Stimulated activated CD8-positive, alpha-beta memory T cell treated with anti-CD3 and anti-CD28 coated beads, Interleukin-2, amount 100 ng/mL, for 48 hours (primary cell): ENCODE data around the gene ERGIC1.
"Not testable (repeated sequence)": the region's sequence is repeated elsewhere in the genome, so short reads cannot be mapped to it uniquely, and the experiment has no call there.

Experiments used
- DNase-seq, 2 donors: peaks; one replicate each; pipeline ENCODE4 v3.0.0-alpha.2; 2020; ENCODE audit warnings: low read depth in 2 of 2

ERGIC1 gene

GRCh38 chr5:172800088-172800551 is 33.9 kb upstream of the ERGIC1 start:
- DNase-seq: no peak

GRCh38 chr5:172801179-172801671 is 32.8 kb upstream of the ERGIC1 start:
- no peak for DNase-seq

GRCh38 chr5:172802112-172802511 is 31.9 kb upstream of the ERGIC1 start:
- no peak for DNase-seq

GRCh38 chr5:172802567-172803176 is 31.4 kb upstream of the ERGIC1 start:
- DNase-seq: no peak

GRCh38 chr5:172805018-172805683 is 28.9 kb upstream of the ERGIC1 start:
- no peak for DNase-seq

GRCh38 chr5:172805736-172806255 is 28.3 kb upstream of the ERGIC1 start:
- no peak for DNase-seq

DNA sequence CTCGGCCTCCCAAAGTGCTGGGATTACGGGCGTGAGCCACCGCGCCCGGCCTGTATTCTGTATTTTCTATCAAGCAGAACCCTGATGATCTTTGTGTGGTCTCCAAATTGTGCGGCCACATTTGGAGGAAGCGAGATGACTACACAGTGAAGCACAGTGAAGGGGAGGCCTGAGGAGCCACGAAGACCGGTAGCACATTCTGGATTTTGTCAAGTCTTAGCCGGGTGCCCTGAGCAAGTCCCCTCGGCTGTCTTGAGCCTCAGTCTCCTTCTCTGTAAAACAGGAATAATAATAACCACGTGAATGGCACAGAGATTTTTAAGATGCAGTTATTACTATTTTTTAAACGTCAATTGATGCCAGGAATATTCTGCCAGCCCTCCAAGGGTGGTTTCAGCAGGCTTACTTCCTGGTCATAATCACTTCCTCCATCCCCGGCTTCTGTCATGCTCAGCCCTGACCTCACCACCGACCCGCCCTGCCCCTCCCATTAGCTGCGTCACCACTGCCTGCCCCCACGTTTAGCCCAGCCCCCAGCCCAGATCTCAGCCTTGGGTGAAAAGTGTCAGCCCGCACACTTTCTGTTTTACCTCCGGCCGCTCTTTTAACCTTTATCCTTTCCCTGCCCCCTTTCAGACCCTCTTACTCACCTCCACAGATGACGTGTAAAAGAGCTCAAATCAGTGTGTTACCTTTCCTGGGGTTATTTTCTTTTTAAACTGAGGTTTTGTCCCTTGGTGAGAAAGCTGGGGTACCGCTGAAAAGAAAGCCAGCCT is 27.0 kb upstream of the ERGIC1 start:
- peak; percentile 89 to 94 for DNase-seq

DNA sequence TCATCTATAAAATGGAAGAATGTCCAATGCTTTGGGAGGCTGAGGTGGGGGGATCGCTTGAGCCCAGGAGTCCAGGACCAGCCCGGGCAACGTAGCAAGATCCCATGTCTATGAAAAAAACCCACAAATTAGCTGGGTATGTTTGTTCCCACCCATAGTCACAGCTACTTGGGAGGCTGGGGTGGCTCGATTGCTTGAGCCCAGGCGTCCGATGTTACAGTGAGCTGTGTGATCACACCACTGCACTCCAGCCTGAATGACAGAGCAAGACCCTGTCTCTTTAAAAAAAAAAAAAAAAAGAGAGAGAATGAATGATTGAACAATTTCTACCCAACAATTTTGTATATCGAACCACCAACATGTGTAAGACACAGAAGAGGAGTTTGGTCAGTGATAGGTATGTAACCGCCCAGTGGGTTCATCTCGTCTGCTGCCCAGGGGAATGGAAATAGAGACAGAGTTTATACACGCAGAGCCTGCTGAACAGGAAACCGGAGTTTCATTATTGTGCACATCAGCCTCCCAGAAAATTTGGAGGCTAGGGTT is 26.2 kb upstream of the ERGIC1 start:
- no peak for DNase-seq

GRCh38 chr5:172809774-172810173 is 24.3 kb upstream of the ERGIC1 start:
- no peak for DNase-seq

GRCh38 chr5:172810996-172811395 is 23.1 kb upstream of the ERGIC1 start:
- DNase-seq: not testable (repeated sequence)

GRCh38 chr5:172815631-172816030 is 18.4 kb upstream of the ERGIC1 start:
- no peak for DNase-seq

GRCh38 chr5:172816925-172817562 is 17.0 kb upstream of the ERGIC1 start:
- no peak for DNase-seq

GRCh38 chr5:172817664-172818063 is 16.4 kb upstream of the ERGIC1 start:
- DNase-seq: no peak

DNA sequence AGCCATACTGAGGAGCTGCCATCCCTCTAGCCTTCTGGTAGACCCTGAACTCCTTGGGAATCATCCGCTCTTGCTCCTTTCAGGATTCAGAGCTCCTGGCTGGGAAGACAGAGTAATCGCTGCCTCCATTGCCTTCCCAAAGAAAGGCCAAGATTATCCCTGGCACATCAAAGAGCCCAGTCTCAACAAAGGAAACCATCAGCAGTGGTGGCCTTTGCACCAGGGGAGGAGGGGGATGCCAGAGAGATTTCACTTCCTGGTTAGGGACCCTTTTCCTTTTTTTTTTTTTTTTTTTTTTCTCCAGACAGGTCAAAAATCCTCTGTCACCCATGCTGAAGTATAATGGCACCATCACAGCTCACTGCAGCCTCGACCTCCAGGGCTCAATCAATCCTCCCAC is 16.0 kb upstream of the ERGIC1 start:
- no peak for DNase-seq

DNA sequence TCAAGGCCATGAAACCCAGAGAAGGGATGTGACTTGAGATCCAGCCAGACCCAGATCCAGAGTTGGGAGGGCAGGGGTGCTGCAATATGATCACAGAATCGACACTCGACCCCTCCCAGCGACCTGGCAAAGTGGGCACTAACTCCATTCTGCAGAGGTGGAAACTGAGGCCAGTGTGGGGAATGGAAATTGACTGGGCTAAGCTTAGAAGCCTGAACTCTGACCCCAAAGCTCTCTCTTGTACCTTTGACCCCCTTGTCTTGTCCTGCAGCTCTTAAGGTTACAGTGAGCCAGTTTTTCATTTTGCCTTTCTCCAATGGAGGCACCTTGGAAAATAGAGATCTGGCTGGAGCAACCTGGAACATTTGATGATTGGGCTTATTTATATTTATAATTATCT is 14.5 kb upstream of the ERGIC1 start:
- no peak for DNase-seq

DNA sequence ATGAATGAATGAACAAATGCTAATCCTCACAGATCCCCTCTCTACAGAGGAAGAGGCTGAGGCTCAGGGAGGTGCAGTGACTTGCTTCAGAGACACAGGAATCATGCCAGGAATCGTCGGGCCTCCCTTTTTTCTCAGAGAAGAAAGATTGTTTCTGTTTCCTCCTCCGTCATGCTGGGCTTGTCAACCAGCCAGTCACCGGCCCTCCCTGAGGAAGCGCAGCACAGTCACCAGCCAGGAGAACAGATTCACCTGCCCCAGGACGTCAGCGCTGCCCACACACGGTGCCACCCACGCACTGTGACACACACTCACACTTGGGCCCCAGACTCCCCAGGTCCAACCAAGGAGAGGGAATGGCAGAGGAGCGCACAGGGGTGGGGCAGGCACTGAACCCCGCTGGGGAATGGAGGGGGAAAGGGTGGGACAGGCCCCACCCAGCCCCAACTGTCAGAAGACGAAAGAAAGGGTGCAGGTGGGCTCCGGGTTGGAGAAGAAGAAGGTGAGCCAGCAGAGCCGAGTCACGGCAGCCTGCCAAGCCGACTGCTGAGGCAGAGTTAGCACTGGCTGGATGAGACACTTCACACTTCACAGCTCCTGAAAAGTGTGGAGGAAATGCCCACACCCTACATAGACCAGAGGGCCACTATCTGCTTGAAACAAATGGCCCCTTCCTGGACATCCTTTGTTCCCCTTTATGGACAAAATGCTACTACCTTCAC is 13.8 kb upstream of the ERGIC1 start:
- peak in 1 of 2 donors; percentile 49 for DNase-seq

GRCh38 chr5:172821340-172821985 is 12.6 kb upstream of the ERGIC1 start:
- no peak for DNase-seq

DNA sequence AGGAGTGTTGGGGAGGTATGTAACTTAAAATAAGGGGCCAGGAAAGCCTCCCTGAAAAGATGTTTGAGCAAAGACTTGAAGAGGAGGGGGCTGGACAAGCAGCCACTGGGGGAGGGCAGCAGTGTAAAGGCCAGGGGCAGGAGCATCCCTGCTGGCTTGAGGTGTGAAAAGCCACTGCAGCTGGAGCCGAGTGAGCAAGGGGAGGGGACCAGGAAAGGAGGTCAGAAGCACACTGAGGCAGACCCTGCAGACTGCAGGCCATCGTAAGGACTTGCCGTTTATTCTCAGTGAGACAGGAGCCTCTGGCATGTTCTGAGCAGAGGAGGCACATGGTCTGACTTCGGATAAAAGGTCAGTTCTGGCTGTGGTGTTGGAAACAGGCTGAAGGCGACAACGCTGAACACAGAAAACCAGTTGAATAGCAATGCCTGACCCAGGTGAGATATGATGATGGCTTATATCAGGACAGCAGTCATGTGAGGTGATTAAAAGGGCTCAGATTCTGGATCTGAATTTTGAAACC is 10.2 kb upstream of the ERGIC1 start:
- no peak for DNase-seq

DNA sequence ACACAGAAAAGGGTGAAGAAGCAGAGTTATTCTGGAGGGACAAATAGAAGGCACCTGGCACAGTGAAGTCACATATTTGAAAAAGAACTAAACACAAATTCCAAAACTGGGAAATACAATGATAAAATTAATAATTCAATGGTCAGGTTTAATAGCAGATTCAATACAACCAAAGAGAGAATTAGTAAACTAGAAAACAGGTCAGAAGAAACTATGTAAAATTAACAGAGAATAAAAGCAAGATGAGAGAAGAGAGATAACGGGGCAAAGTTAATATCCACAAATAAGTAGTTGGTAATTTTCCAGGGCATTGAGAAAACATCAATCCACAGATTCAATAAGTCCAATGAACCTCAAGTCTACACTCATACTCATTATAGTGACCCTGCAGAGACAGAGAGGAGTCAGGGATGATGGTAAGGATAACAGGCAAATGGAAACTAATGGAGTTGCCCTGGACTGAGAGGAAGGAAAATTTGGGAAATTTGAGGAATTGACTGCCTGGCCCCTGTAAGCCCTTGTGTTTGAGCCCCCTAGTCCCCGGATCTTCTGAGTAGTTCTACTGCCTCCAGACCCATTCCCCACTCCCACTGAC is 8.3 kb upstream of the ERGIC1 start:
- DNase-seq: no peak

DNA sequence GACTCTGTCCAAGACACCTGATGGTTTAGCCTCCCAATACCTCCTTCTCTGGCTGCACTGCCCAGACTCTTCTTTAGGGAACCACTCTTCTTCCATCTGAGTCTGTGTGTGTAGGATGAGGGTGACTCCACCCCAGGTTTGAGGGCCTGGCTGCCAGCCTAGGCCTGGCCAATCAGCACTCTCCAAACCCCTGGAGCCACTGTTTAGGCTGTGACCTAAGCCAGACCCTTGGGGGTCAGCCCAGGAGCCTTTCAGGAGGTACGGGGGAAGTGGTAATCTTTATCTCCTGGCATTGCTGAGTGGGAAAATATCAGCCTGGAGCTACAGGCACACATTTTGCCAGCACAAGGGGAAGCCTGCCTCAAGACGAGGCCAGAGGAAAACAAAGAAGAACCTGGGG is 6.2 kb upstream of the ERGIC1 start:
- no peak for DNase-seq
